GM12801 (cell line): ENCODE measurements around the gene EDEM2.

Source experiments
- CTCF ChIP-seq: IDR thresholded peaks from one replicate; pipeline ENCODE4 v1.5.1; 2011; ENCODE audit warnings: control low read depth; ENCODE audit not compliant: insufficient read length; ENCODE audit errors: extremely low read depth

The EDEM2 gene

GRCh38 chr20:35088231-35089145 is 58.6 kb downstream of the EDEM2 start:
- TF ChIP-seq CTCF = no peak

GRCh38 chr20:35087791-35088190 is 59.3 kb downstream of the EDEM2 start:
- TF ChIP-seq CTCF = no peak

GRCh38 chr20:35087355-35087754 is 59.8 kb downstream of the EDEM2 start:
- no peak for TF ChIP-seq CTCF

DNA sequence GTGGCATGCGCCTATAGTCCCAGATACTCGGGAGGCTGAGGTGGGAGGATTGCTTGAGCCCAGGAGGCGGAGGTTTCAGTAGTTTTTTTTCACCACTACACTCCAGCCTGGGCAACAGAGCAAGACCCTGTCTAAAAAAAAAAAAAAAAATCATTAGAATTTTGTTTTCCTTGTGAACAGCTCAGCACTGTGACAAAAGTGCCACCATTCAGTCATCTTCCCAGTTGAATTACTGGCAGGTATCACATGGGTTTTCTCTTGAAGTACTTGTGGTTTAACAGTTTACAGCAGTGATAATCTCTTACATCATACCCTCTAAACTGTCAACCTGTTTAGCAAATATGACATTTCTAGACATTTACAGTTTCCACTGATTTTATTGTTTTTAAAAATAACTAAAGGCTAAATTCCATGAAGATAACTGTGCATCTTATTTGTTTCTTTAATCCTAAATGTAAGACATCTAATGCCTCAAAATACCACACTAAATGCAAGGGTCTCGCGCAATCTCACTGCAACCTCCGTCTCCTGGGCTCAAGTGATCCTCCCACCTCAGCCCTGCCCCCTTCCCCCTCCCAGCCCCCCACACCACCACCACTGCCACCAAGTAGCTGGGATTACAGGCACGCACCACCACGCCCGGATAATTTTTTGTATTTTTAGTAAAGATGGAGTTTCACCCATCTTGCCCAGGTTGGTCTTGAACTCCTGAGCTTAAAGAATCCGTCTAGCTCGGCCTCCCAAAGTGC is 61.5 kb downstream of the EDEM2 start:
- TF ChIP-seq CTCF = no peak

DNA sequence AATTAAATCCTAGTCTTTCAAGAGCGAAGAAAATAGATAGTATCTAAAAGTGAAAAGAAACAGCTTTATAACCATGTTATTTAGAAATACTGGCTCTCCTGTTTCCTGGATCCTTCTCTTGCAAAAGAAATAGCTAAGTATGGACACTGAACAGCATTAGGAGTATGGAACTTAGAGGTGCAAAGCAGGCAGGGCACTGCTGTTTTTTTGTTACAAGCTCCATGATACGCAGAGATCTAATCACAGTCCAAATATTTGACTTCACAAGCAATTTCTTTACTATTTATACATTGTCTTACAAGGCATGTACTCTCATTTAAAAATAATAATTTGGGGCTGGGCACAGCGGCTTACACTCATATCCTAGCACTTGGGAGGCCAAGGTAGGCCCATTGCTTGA is 62.1 kb downstream of the EDEM2 start:
- TF ChIP-seq CTCF = no peak

GRCh38 chr20:35079472-35080347 is 67.4 kb downstream of the EDEM2 start:
- TF ChIP-seq CTCF = no peak

- no peak for TF ChIP-seq CTCF
Measured at GRCh38 chr20:35077872-35078271, 69.3 kb downstream of the EDEM2 start.
